Measurements from ENCODE around the gene S1PR2.
"Not testable (repeated sequence)": the region's sequence is repeated elsewhere in the genome, so short reads cannot be mapped to it uniquely, and the experiment has no call there.

The S1PR2 gene

DNA sequence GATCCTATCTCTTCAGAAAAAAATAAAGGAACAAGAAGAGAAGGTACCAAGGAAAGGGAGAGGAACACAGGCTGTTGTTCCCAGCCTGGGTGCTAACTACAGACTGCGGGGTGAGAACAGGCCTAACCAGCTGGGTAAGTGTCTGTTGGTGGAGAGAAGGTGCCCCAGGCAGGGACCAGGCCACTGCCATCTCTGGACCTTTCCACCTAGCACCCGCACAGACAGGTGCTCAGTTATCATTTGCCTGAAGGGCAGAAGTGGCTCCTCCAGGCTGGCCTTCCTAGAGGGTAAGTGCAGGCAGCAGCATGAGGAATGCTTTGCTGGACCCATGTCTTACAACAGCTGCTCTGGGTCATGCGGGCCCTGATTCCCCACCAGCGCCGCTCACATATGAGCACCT, 46.5 kb downstream of the S1PR2 start:
- DNase-seq = no peak

- DNase-seq = no peak
Observed at GRCh38 chr19:10183926-10184325, 47.2 kb downstream of the S1PR2 start.

GRCh38 chr19:10182847-10183246, 48.3 kb downstream of the S1PR2 start:
- no peak for DNase-seq

- no peak for DNase-seq
Observed at GRCh38 chr19:10182076-10182475, 49.1 kb downstream of the S1PR2 start.

DNA sequence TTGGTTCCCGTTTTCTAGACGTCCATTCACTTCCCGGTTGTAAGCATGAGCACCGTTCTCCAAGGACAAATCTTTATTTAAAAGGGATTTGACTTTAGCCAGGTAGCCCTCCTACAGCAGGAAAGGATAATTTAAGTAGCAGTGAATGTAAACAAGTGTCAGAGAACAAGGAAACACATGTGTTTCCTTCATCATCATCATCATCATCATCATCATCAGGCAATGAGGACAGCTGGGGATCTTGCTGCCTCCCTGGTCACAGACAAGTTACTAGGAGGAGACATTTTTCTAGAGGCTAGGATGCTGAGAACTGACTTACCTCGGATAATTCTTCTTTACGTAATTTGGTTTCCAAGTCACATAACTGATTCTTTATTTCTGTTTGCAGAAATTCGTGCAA, 50.7 kb downstream of the S1PR2 start:
- no peak for DNase-seq

DNA sequence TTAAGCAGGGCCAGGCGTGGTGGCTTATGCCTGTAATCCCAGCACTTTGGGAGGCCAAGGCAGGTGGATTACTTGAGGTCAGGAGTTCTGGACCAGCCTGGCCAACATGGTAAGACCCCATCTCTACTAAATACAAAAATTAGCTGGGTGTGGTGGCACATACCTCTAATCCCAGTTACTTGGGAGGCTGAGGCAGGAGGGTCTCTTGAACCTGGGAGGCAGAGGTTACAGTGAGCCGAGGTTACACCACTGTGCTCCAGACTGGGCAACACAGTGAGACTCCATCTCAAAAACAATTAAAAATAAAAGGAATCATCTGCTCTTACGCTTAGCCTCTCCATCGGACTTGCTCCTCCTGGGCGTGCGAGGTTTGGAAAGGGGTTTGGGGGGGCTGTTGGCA, 51.1 kb downstream of the S1PR2 start:
- DNase-seq = not testable (repeated sequence)

DNA sequence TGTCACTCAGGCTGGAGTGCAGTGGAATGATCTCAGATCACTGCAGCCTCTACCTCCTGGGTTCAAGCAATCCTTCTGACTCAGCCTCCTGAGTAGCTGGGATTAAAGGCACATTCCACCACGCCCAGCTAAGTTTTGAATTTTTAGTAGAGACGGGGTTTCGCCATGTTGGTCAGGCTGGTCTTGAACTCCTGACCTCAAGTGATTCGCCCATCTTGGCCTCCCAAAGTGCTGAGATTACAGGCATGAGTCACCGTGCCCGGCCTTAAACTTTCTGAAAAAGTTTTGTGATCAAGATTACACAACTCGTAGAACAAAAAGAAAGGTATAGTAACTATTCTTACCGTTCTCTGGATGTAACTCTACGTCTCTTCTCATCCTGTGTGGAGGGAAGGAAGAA, 57.6 kb downstream of the S1PR2 start:
- DNase-seq = no peak

Measured in SW 1271 (cell line).